ENCODE measurements around the gene CRIP1. TPM values are rescaled to one million over a fixed set of nuclear protein-coding genes. Genes with fewer than 3 reads are reported as not detected.

Gene CRIP1
- total RNA-seq, 2 experiments from 2014 or later = 93.9 to 95.7 TPM

DNA sequence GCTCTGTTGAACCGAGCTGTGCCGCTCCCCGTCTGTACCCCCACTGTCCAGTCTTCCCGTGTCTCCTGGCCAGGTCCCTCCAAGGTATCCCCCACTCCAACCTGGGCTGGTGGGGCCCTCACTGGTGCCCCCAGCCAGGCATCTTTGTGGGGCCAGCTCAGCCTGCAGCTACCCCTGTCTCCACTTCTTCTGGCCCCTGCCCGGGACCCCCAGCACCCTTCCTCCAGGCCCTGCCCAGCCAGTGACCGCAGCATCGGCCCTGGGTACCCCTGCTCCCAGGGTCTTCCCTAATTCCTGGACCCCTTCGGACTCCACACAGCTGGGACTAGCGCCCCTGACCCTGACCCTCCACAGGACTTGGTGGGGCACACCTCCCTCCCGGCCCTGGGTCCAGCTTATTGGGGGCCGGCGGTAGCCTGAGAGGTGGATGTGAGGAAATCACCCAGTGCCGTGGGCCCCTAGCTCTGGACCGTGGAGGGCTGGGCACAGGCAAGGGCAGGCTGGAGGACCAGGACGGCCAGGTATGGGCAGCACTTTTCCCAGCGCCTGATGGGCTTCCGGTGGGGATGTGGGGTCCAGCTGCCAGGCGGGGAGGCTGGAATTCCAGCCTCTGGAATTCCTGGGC is 4.1 kb upstream of the CRIP1 start:
- TF ChIP-seq, protein P1, sequence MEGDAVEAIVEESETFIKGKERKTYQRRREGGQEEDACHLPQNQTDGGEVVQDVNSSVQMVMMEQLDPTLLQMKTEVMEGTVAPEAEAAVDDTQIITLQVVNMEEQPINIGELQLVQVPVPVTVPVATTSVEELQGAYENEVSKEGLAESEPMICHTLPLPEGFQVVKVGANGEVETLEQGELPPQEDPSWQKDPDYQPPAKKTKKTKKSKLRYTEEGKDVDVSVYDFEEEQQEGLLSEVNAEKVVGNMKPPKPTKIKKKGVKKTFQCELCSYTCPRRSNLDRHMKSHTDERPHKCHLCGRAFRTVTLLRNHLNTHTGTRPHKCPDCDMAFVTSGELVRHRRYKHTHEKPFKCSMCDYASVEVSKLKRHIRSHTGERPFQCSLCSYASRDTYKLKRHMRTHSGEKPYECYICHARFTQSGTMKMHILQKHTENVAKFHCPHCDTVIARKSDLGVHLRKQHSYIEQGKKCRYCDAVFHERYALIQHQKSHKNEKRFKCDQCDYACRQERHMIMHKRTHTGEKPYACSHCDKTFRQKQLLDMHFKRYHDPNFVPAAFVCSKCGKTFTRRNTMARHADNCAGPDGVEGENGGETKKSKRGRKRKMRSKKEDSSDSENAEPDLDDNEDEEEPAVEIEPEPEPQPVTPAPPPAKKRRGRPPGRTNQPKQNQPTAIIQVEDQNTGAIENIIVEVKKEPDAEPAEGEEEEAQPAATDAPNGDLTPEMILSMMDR (IDR thresholded peaks at IDR 0.05) = no peak
- ChIA-PET POLR2A (interaction anchor here (1.7 to 3.2 kb wide), 3 partner anchors 8 to 84 kb away, joined by 4 to 24 read pairs (median 13); partner anchors contain the start of gene TEDC1), CTCF (interaction anchor here (1.1 to 2.9 kb wide), 3 partner anchors 9 to 112 kb away, joined by 4 to 80 read pairs (median 15); partner anchors contain the start of gene TEDC1)
- H3K4me3 Mint-ChIP-seq = no peak overlapping the region
- intact Hi-C loops (cut with micrococcal nuclease) = no loop called here
- peaks cover 47% of the 10 kb centered on the region for H3K4me1 Mint-ChIP-seq (ENCODE audit: low read depth)
- H3K9me3 Mint-ChIP-seq = no peaks in the 10 kb centered on the region
- no peak for ATAC-seq
- DNase-seq = no peak
- peaks cover 9% of the 10 kb centered on the region for H3K27me3 Mint-ChIP-seq
- peak overlapping the region; percentile 96 for H3K27ac Mint-ChIP-seq
- H3K36me3 Mint-ChIP-seq (ENCODE audit: low read depth) = no peaks in the 10 kb centered on the region

DNA sequence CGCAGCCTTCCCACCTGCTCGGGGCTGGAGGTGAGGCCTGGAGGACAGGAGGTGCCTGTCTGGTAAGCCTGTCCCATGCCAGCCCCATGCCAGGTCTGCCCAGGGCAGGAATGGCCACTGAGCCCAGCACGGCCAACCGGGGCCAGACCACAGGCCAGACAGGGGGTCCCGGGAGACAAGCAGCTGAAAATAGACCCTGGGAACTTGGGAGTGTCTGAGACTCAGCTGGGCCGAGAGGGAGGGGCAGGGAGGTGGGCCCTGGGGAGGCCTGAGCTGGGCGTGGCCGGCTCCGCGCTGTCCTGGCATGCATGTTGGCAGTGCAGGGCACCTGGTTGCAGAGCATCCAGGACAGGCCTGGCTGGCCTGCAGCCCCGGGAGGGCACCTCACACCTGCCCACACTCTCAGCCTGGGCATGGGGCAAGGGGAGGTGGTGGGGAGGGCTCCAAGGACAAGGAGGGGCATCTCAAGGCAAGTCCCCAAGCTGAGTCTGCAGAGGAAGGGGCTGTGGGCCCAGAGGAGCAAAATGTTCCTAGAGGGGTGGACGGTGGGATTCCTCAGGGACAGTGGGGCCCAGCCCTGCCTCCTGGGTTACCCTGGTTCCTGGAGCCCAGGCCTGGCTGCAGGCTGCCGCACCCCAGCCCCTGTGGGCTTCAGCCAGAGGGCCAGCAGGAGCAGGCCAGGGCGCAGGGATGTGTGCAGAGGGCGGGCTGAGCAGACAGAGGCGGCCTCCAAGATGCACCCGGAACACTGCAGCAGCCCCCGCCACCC is 3.2 kb upstream of the CRIP1 start:
- TF ChIP-seq, protein P1 (IDR thresholded peaks at IDR 0.05) = no peak
- no peak for DNase-seq
- Mint-ChIP-seq H3K9me3 (no peaks in the 10 kb centered on the region), H3K27me3 (peaks cover 9% of the 10 kb centered on the region), H3K36me3 (ENCODE audit: low read depth) (no peaks in the 10 kb centered on the region), H3K27ac (no peak overlapping the region), H3K4me1 (ENCODE audit: low read depth) (peaks cover 52% of the 10 kb centered on the region), H3K4me3 (no peak overlapping the region)
- no peak for ATAC-seq
- intact Hi-C loops (cut with micrococcal nuclease) = no loop called here
- ChIA-PET POLR2A (interaction anchor here (1.1 to 3.2 kb wide), 2 partner anchors 13 to 45 kb away, joined by 3 to 13 read pairs; no protein-coding TSS in a partner anchor), CTCF (interaction anchor here (1.1 to 2.9 kb wide), 3 partner anchors 80 to 113 kb away, joined by 3 to 15 read pairs (median 4); no protein-coding TSS in a partner anchor)

DNA sequence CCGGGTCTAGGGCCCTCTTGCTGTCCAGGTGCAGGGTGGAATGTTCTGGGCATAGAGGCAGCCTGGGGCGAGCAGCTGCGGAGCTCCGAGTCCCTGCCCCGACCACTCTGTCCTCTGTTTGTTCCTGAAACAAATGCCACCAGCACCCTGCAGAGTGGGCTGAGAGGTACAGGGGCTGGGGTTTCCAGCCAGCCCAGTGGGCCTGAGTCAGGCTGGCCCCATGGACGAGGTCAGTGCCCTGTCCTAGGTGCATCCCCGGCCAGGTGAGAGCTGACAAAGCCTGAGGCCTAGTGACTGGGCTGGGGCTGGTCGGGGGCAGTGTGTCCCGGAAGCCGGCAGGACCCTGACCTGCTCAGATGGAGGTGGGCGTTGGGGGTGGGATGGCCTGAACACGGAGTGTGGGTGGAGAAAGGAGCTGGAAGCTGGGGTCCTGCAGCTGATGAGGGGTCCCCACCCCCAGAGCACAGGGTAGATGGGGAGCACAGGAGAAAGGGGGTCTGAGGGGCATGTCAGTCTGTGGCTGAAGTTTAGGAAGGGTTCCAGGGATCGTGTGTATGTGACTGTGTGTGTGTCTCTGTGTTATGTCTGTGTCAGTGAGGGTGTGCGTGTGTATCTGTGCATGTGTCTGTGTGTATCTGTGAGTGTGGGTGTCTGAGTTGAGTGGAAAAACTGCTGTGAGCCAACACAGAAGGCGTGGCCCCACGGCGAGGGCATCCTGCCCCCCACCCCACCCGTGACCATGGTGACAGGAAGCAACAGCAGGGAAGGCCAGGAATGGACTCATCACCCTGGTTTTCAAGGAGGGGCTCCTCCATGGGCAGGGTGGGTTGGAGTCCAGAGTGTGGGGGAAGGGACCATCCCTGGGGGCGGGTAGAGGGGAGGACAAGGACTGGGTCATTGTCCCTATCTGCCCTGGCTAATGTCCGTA is 2.4 kb upstream of the CRIP1 start:
- ChIA-PET CTCF (interaction anchor here (1.2 kb wide), 1 partner anchor 113 kb away, joined by 3 read pairs; no protein-coding TSS in a partner anchor), POLR2A (interaction anchor here (1.1 to 3.2 kb wide), 2 partner anchors 12 to 44 kb away, joined by 3 to 13 read pairs; no protein-coding TSS in a partner anchor)
- Mint-ChIP-seq H3K4me1 (ENCODE audit: low read depth) (peaks cover 54% of the 10 kb centered on the region), H3K4me3 (no peak overlapping the region), H3K27ac (peak overlapping the region; percentile 53), H3K27me3 (peaks cover 8% of the 10 kb centered on the region), H3K36me3 (ENCODE audit: low read depth) (no peaks in the 10 kb centered on the region), H3K9me3 (no peaks in the 10 kb centered on the region)
- intact Hi-C loops (cut with micrococcal nuclease) = no loop called here
- DNase-seq (peak; percentile 52), ATAC-seq (no peak)
- TF ChIP-seq, protein P1 (IDR thresholded peaks at IDR 0.05) = no peak

DNA sequence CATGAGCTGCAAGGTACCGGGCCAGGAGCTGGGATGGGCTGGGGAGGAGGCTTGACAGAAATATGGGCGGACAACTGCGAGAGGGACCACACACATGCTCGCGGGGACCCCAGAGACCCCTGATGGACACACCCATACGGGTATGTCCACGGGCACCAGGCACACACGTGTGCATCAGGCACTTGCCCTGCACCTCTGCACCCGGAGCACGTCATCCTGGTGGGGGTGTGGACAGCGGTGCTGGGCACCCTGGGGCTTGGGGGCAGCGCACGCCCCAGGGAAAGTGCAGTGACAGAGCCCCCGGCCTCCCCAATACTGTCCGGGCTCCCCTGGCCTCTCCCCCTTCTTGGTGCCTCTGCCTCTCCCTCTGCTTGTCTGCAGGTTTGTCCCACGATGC is 1.7 kb upstream of the CRIP1 start:
- ATAC-seq = no peak
- no peak overlapping the region for H3K4me3 Mint-ChIP-seq
- H3K9me3 Mint-ChIP-seq = no peaks in the 10 kb centered on the region
- CTCF ChIA-PET = no interaction called here
- TF ChIP-seq, protein P1 (IDR thresholded peaks at IDR 0.05) = no peak
- H3K4me1 Mint-ChIP-seq (ENCODE audit: low read depth) = peaks cover 54% of the 10 kb centered on the region
- intact Hi-C loops (cut with micrococcal nuclease) = loop anchor here (5.0 kb wide), 1 partner anchor 113 kb away; no protein-coding TSS in a partner anchor
- no peaks in the 10 kb centered on the region for H3K36me3 Mint-ChIP-seq (ENCODE audit: low read depth)
- H3K27ac Mint-ChIP-seq = no peak overlapping the region
- H3K27me3 Mint-ChIP-seq = peaks cover under 1% of the 10 kb centered on the region
- POLR2A ChIA-PET = no interaction called here
- DNase-seq = no peak
